Mesodermal cell (in vitro differentiated cells): ENCODE measurements around the gene KCNJ1.
A peak's percentile ranks its signal among the peaks of the same experiment; 100 is the strongest.

Experiments
- H3K27ac ChIP-seq: 2 replicates; pipeline ENCODE4 v1.7.0; 2013; ENCODE audit warnings: mild to moderate bottlenecking, low read depth, low read length, moderate library complexity; ENCODE audit not compliant: severe bottlenecking
- H3K36me3 ChIP-seq: 2 replicates; pipeline ENCODE4 v1.7.1; 2013; ENCODE audit warnings: mild to moderate bottlenecking, low read length, moderate library complexity; ENCODE audit not compliant: control insufficient read depth, insufficient read depth
- H3K4me1 ChIP-seq: one replicate; pipeline ENCODE4 v1.7.1; 2013; ENCODE audit warnings: mild to moderate bottlenecking, low read length; ENCODE audit not compliant: insufficient read depth, control insufficient read depth, poor library complexity, severe bottlenecking
- H3K4me3 ChIP-seq: 2 replicates; pipeline ENCODE4 v1.7.0; 2013; ENCODE audit warnings: low read length, control low read depth, mild to moderate bottlenecking; ENCODE audit not compliant: insufficient read depth, poor library complexity, severe bottlenecking; ENCODE audit errors: extremely low read depth
- H3K9me3 ChIP-seq: 2 replicates; pipeline ENCODE4 v1.7.1; 2013; ENCODE audit warnings: mild to moderate bottlenecking, low read length, moderate library complexity; ENCODE audit not compliant: control insufficient read depth
- WGBS, 2 experiments: methylation state at CpG; one replicate each; pipeline ENCODE4 v1.1.5; 2013; ENCODE audit warnings: missing lambda C conversion rate in 2 of 2; ENCODE audit not compliant: insufficient coverage in 2 of 2; 5-methylcytosine and 5-hydroxymethylcytosine counted together

Gene KCNJ1

DNA sequence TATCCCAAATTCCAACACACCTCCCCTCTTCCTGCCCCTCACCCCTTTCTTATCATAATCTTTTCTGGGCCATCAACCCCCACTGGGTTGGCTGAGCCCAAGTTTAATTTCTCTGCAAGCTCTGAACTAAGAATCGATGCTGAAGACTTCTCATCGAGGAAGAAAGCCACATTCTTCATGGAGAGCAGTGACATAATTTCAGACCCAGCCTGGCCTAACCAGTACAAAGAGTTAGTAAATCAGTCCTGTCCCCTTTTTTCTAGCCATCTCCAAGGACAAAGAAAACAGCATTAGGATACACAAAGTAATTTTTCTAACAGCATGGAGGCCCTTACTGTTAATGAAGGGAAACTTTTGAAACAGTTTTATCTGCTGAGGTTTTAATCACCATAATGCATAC lies 45.0 kb downstream of the KCNJ1 start:
- no peaks in the 10 kb centered on the region for H3K36me3 ChIP-seq
- 87 to 96% methylated on average over 2 of the region's 2 CpGs for whole genome bisulfite sequencing, 2 experiments
- H3K27ac ChIP-seq, result no peak overlapping the region
- no peak overlapping the region for H3K4me3 ChIP-seq
- no peaks in the 10 kb centered on the region for H3K9me3 ChIP-seq
- H3K4me1 ChIP-seq, result no peaks in the 10 kb centered on the region

DNA sequence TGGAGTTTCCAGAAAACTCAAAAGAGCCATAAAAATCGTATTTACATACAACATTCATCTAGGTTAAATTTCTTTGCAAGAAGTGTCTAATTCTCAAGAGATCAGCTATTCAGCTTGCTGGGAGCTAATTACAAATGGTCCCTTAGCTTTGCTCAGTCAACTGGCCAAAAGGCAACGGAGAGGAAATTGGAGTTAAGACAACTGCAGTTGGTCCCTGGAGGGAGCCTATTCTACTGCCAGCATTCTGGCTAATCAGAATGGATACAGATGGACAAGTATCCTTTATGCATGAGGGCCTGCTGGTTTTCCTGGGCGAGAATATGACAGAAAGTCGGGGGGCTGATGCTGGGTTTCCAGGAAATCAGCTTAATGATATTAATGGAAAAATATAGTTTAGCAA lies 45.5 kb downstream of the KCNJ1 start:
- Histone ChIP-seq H3K36me3 (no peaks in the 10 kb centered on the region), H3K4me3 (no peak overlapping the region), H3K27ac (no peak overlapping the region), H3K4me1 (no peaks in the 10 kb centered on the region), H3K9me3 (no peaks in the 10 kb centered on the region)
- 85 to 100% methylated on average over 2 of the region's 4 CpGs for WGBS, 2 experiments

DNA sequence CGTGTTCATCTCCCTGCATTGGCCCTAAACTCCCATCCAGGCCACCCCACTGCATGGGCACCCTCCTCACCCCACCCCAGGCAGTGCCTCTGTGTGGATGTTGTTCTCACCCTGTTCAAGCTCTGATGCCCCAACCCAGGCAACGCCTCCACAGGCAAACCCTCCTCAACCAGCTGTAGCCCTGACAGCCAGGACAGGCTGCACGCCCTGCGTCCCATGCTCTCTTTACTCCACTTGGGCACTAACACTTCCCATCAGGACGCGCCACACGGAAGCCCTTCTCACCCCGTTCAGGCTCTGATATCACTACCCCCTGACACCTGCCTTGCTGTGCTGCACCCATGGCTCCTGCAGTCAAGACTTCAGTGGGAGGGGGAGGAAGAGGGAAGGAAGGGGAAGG lies 47.9 kb downstream of the KCNJ1 start:
- H3K4me3 ChIP-seq, result no peak overlapping the region
- H3K4me1 ChIP-seq, result peaks cover 3% of the 10 kb centered on the region
- WGBS, 2 experiments, result 93 to 100% methylated on average over 3 to 4 of the region's 8 CpGs
- H3K27ac ChIP-seq, result no peak overlapping the region
- H3K36me3 ChIP-seq, result no peaks in the 10 kb centered on the region
- no peaks in the 10 kb centered on the region for H3K9me3 ChIP-seq

DNA sequence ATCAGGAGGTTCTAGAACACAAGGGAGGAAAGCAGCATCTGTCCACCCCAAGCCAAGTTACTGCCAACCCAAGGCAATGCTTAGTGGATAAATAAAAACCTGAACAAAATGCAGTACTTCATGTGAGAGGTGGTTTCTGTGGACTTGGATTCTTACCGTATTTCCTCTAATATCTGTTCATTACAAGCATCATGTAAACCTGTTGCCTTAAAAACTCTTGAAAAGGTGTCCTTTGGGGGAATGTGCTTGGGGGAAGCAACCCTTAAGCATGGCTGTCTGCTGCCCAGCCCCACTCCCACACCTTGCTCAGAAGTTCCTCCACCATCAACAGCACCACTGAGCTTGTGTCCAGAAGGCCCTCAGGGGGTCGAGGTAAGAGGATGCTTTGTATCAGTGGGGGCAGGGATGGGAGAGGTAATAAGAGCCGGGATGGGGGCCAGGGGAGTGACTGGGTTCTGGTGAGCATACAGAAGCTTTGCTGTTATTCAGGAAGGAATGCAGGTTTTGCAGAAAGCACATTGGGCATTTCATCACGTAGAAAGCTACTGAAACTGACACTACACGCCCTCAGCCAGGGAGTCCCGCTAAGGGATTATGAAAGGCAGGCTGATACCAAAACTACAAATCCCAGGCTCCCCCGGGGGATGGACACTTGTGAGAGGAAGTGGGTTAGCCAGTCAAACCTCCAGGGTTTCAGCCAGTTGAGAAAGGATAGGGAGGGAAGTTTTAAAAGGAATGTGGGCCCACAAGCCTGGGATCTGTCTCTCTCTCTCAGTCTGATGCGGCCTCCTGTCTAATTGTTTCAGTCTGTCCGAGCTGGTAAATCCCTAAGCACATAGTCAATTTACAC lies 52.0 kb downstream of the KCNJ1 start:
- H3K27ac ChIP-seq, result peak overlapping the region; percentile 77

DNA sequence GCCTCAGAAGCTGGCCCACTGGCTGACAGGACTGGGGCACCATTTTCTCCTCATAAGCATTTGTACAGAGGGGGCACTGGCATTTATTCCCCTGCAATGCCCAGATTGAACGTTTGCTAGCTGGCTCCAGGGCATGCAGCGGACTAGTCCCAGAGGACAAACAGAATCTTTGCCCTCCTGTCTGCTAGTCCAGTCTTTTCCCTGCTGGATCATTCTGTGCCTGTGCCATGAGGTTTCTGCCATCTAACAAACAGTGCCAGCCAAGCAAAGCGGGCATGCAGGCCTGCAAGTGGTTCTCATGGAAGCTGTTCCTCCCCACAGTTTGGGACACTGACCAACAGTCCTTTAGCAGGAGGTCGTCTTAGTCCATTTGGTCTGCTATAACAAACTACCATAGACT lies 53.4 kb downstream of the KCNJ1 start:
- H3K4me1 ChIP-seq, result peaks cover 3% of the 10 kb centered on the region
- no peaks in the 10 kb centered on the region for H3K9me3 ChIP-seq
- WGBS, 2 experiments, result 89 to 100% methylated on average over 4 of the region's 4 CpGs
- H3K36me3 ChIP-seq, result peaks cover 39% of the 10 kb centered on the region
- no peak overlapping the region for H3K4me3 ChIP-seq
- H3K27ac ChIP-seq, result no peak overlapping the region

More for the DNA sequence above, 52.0 kb downstream of the KCNJ1 start:
- Histone ChIP-seq H3K9me3 (no peaks in the 10 kb centered on the region), H3K4me3 (no peak overlapping the region), H3K36me3 (peaks cover 25% of the 10 kb centered on the region), H3K4me1 (peaks cover 3% of the 10 kb centered on the region)
- 3 to 31% methylated on average over 4 to 5 of the region's 9 CpGs for WGBS, 2 experiments

DNA sequence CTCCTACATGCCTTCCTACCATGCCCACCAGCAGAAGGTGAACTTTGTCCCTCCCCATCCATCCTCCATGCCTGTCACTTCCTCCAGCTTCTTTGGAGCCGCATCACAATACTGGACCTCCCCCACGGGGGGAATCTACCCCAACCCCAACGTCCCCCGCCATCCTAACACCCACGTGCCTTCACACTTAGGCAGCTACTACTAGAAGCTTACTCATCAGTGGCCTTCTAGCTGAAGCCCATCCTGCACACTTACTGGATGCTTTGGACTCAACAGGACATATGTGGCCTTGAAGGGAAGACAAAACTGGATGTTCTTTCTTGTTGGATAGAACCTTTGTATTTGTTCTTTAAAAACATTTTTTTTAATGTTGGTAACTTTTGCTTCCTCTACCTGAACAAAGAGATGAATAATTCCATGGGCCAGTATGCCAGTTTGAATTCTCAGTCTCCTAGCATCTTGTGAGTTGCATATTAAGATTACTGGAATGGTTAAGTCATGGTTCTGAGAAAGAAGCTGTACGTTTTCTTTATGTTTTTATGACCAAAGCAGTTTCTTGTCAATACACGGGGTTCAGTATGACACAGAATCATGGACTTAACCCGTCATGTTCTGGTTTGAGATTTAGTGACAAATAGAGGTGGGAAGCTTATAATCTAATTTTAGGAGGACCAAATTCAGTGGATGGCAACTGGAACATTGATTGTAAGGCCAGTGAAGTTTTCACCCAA lies 56.1 kb downstream of the KCNJ1 start:
- 93 to 96% methylated on average over 4 to 5 of the region's 8 CpGs for WGBS, 2 experiments

DNA sequence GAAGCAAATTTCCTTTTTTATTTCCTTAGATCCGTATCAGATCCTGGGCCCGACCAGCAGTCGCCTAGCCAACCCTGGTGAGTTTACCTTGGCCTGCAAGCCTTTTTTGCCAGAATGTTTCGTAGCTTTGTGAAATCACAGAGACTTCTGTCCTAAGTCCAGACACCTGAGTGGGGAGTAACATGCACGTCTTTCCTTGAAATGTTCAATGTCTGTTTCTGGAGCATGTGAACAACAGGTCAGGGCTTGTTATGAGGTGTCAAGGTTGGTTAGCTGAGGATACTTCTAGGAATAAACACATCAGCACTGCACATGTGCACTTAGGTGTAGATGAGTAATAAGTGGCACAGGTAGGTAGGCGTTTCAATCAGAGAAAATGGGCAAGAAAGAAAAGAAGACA lies 58.0 kb downstream of the KCNJ1 start:
- no peak overlapping the region for H3K4me3 ChIP-seq
- H3K9me3 ChIP-seq, result no peaks in the 10 kb centered on the region
- WGBS, 2 experiments, result 94 to 97% methylated on average over 4 to 5 of the region's 6 CpGs
- H3K4me1 ChIP-seq, result peaks cover 9% of the 10 kb centered on the region
- H3K36me3 ChIP-seq, result peaks cover 85% of the 10 kb centered on the region
- H3K27ac ChIP-seq, result no peak overlapping the region

More for the DNA sequence above, 56.1 kb downstream of the KCNJ1 start:
- H3K9me3 ChIP-seq, result no peaks in the 10 kb centered on the region
- peaks cover 66% of the 10 kb centered on the region for H3K36me3 ChIP-seq
- no peak overlapping the region for H3K4me3 ChIP-seq
- H3K4me1 ChIP-seq, result peaks cover 3% of the 10 kb centered on the region
- H3K27ac ChIP-seq, result no peak overlapping the region

DNA sequence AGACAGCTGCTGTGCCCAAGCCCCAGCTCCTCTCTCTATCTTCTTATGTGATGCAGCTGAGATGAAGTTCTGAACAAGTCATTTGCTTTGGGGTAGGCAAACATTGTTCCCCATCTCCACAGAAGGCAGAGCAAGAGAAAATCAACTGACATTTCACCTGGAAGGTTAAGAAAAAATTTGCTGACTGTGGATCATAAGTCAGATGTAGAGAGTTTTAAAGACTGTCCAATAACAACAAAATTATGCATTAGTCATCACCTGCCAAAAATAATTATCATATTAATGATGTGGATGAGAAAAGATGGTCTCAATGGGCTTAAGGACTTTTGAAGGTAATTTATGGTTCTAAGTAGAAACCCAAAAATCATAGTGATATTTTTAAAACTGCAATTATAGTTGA lies 59.2 kb downstream of the KCNJ1 start:
- Histone ChIP-seq H3K4me1 (peaks cover 21% of the 10 kb centered on the region), H3K9me3 (no peaks in the 10 kb centered on the region), H3K4me3 (no peak overlapping the region), H3K27ac (no peak overlapping the region), H3K36me3 (peaks cover 82% of the 10 kb centered on the region)

DNA sequence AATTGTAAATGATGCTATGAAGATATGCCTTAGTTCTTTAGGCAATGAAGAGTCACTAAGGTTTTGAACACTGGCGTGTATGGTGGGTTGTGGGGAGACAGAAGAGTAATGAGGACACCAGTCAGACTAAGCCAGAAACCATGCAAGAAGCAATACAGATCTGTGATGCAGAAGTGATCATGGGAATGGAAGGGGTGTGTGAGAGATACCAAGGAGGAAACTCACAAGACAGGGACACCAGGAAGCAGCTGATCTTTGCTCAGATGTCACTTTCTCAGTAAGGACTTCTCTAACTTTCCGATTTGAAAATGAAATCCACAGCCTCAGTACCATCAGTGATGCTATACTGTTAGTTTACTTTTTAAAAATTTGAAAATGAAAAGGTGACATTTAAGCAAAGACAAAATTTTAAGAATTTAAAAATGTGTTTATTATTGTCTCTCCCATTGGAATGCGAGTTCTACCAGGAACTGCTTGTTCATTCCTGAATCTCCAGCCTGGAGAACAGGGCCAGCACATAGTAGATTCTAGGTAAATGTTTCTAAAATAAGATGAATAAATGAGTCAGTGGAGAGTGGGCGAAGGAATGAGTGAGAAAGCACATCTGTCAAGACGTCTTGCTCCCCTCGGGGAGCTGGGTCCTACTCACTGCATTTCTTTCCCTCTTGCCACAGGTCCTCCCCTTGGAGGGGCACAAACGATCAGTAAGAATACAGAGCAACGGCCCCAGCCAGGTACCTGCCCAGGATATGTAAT lies 60.4 kb downstream of the KCNJ1 start:
- Histone ChIP-seq H3K9me3 (no peaks in the 10 kb centered on the region), H3K27ac (no peak overlapping the region), H3K36me3 (peaks cover 79% of the 10 kb centered on the region), H3K4me1 (peaks cover 29% of the 10 kb centered on the region), H3K4me3 (no peak overlapping the region)
- WGBS, 2 experiments, result 76 to 94% methylated on average over 5 to 7 of the region's 8 CpGs

DNA sequence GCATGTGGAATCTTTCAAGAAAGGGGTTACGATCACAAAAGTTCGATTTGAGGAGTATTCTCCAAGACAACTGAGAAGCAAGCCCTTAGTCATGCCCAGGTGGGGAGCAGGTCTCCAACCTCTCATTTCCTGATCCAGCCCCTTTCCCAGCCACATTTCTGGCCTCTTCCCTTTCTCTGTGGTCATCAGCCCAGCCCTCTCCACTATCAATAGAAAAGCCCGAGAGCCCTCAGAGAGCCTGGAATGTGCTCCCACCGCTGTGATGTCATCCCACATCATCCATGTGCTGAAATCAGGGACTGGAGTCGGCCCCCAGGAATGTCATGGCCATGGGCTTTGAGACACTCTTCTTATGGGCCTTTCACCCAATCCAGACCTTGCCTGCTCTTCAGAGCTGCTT lies 62.6 kb downstream of the KCNJ1 start:
- H3K4me1 ChIP-seq, result peaks cover 29% of the 10 kb centered on the region
- H3K9me3 ChIP-seq, result no peaks in the 10 kb centered on the region
- H3K4me3 ChIP-seq, result no peak overlapping the region
- H3K27ac ChIP-seq, result no peak overlapping the region
- peaks cover 79% of the 10 kb centered on the region for H3K36me3 ChIP-seq
- 91 to 96% methylated on average over 3 of the region's 5 CpGs for WGBS, 2 experiments
